OCI-LY7 (cell line): ENCODE measurements around the gene TMED7.

Experiments used
- CTCF ChIP-seq: fragments of 200-600 bp; sonication (generic); conservative IDR thresholded peaks from 2 replicates; pipeline ENCODE4 v1.5.1; 2014; ENCODE audit warnings: mild to moderate bottlenecking, antibody characterized with exemption, low read length, moderate library complexity, mixed read lengths
- EZH2phosphoT487 ChIP-seq: fragments of 200-600 bp; sonication (generic); IDR thresholded peaks from 2 replicates; pipeline ENCODE4 v1.6.1; 2018; ENCODE audit warnings: low read depth, borderline replicate concordance, mild to moderate bottlenecking, mixed run types, antibody characterized with exemption, low read length, moderate library complexity, mixed read lengths

- no peak for TF ChIP-seq CTCF
- no peak for TF ChIP-seq EZH2phosphoT487
Observed at GRCh38 chr5:115584501-115584900, 41.3 kb downstream of the TMED7 start.
